K562 (cell line): Measurements from ENCODE around the gene AGXT. TPM values are rescaled to one million over a fixed set of nuclear protein-coding genes. Genes with fewer than 3 reads are reported as not detected.

Experiments used
- ATAC-seq: fragments of 200-7000 bp; cut with Tn5 transposase; 3 replicates; pipeline ENCODE4 v1.9.1; 2020; ENCODE audit warnings: moderate library complexity
- BruUV-seq: library from RNA; stranded (reverse); fragments of 400-500 nt; replicated peaks from 2 replicates; lab custom pipeline; 2021; lab: Mats Ljungman, UMichigan
- CTCF ChIA-PET: fragments of 300-600 bp; formaldehyde crosslinking; extraction: SDS; loops from one replicate; lab custom pipeline; 2021; ENCODE audit warnings: low intra/inter-chr PET ratio; lab: Yijun Ruan, JAX
- POLR2A ChIA-PET: fragments of 300-600, 350-650 bp; sonication (Branson Sonifier 250); formaldehyde crosslinking; extraction: SDS; loops from one replicate; lab custom pipeline; 2021; ENCODE audit warnings: antibody characterized with exemption, inconsistent platforms; lab: Yijun Ruan, JAX
- DNase-seq, 4 experiments: peaks; one replicate each; pipeline versions ENCODE4 v3.0.0 to v3.0.0-alpha.2; 2011 to 2018; ENCODE audit warnings: low spot score in 3 of 4, mixed read lengths in 3 of 4; ENCODE audit errors: extremely low read depth in 1 of 4
- FAIRE-seq: peaks from 2 replicates; lab custom pipeline; 2011; peaks lifted over from hg19 to GRCh38; lab: Jason Lieb, UNC
- H2AFZ ChIP-seq: 2 replicates; pipeline ENCODE4 v1.6.0; 2011; ENCODE audit warnings: low read depth, low read length, control low read depth, inconsistent platforms
- H3K27ac ChIP-seq: fragments of 200-600 bp; 3 replicates; pipeline ENCODE4 v1.8.0; 2011; ENCODE audit warnings: low read depth, mild to moderate bottlenecking, control low read depth, inconsistent platforms, low read length, moderate library complexity, mixed read lengths; ENCODE audit errors: extremely low read depth
- H3K27me3 ChIP-seq, 2 experiments: fragments of 300-600 bp in 1 of 2; 2 replicates in 1 of 2; 3 replicates in 1 of 2; pipeline versions ENCODE4 v1.6.0 to v1.8.0; 2011; ENCODE audit warnings: inconsistent platforms in 2 of 2, low read length in 2 of 2, mild to moderate bottlenecking in 1 of 2, mixed read lengths in 1 of 2, moderate library complexity in 1 of 2; ENCODE audit not compliant: control insufficient read depth in 2 of 2, insufficient read depth in 2 of 2
- H3K36me3 ChIP-seq: fragments of 300-600 bp; 3 replicates; pipeline ENCODE4 v1.8.0; 2011; ENCODE audit warnings: mild to moderate bottlenecking, low read length, inconsistent platforms; ENCODE audit not compliant: control insufficient read depth, insufficient read depth
- H3K4me1 ChIP-seq, 2 experiments: fragments of 200-600 bp in 1 of 2; replicated peaks in 1 of 2; 2 replicates in 1 of 2; 3 replicates in 1 of 2; pipeline versions ENCODE4 v1.5.1 to v1.8.0; 2011; ENCODE audit warnings: inconsistent platforms in 2 of 2, low read length in 2 of 2, mild to moderate bottlenecking in 1 of 2, mixed read lengths in 1 of 2, moderate library complexity in 1 of 2; ENCODE audit not compliant: control insufficient read depth in 2 of 2, insufficient read depth in 2 of 2
- H3K4me2 ChIP-seq: 2 replicates; pipeline ENCODE4 v1.6.1; 2011; ENCODE audit warnings: low read length, control low read depth, inconsistent platforms, mixed read lengths; ENCODE audit not compliant: insufficient read depth
- H3K4me3 ChIP-seq: fragments of 200-600 bp; sonication (generic), shearing (Covaris generic); 2 replicates; pipeline ENCODE4 v1.5.1; 2016; ENCODE audit warnings: control low read depth, inconsistent platforms
- H3K79me2 ChIP-seq: fragments of 200-600 bp; 3 replicates; pipeline ENCODE4 v1.8.0; 2011; ENCODE audit warnings: low read length, inconsistent platforms; ENCODE audit not compliant: control insufficient read depth, insufficient read depth
- H3K9ac ChIP-seq, 2 experiments: 2 replicates each; pipeline versions ENCODE4 v1.6.0 to v1.6.1; 2011; ENCODE audit warnings: low read depth in 2 of 2, low read length in 2 of 2, control low read depth in 1 of 2, inconsistent platforms in 1 of 2, mild to moderate bottlenecking in 1 of 2, mixed read lengths in 1 of 2; ENCODE audit not compliant: insufficient read depth in 1 of 2
- H3K9me1 ChIP-seq: one replicate; pipeline ENCODE4 v1.6.0; 2011; ENCODE audit warnings: inconsistent platforms, mild to moderate bottlenecking, low read length, moderate library complexity; ENCODE audit not compliant: control insufficient read depth, insufficient read depth
- H3K9me3 ChIP-seq: replicated peaks from 2 replicates; pipeline ENCODE4 v1.5.1; 2011; ENCODE audit warnings: low read depth, low read length, inconsistent platforms; ENCODE audit not compliant: control insufficient read depth, insufficient read depth
- H4K20me1 ChIP-seq: replicated peaks from 2 replicates; pipeline ENCODE4 v1.6.1; 2011; ENCODE audit warnings: low read length, inconsistent platforms, mixed read lengths; ENCODE audit not compliant: control insufficient read depth, insufficient read depth
- HDGF ChIP-seq: fragments of 450-650 bp; IDR thresholded peaks from 2 replicates; pipeline ENCODE4 v1.6.1; 2016
- NCOA6 ChIP-seq: fragments of 450-650 bp; IDR thresholded peaks from 2 replicates; pipeline ENCODE4 v1.6.1; 2017; ENCODE audit warnings: mild to moderate bottlenecking
- POLR2AphosphoS2 ChIP-seq: IDR thresholded peaks from 2 replicates; pipeline ENCODE4 v1.6.1; 2012; ENCODE audit warnings: low read length, improper control_type of control experiment
- POLR2AphosphoS5 ChIP-seq: IDR thresholded peaks from 2 replicates; pipeline ENCODE4 v1.6.1; 2011; ENCODE audit warnings: mild to moderate bottlenecking, low read depth, low read length, moderate library complexity; ENCODE audit not compliant: control insufficient read depth, insufficient read depth
- SP2 ChIP-seq: IDR thresholded peaks from 2 replicates; pipeline ENCODE4 v1.6.1; 2011; ENCODE audit warnings: mild to moderate bottlenecking, low read depth, low read length, moderate library complexity; ENCODE audit not compliant: poor library complexity, severe bottlenecking; ENCODE audit errors: extremely low read depth
- TSC22D4 ChIP-seq: fragments of 450-650 bp; IDR thresholded peaks from 2 replicates; pipeline ENCODE4 v1.6.1; 2016; ENCODE audit warnings: missing genetic modification characterization, missing biosample characterization, control low read depth
- ZBTB7A ChIP-seq: IDR thresholded peaks from 2 replicates; pipeline ENCODE4 v1.6.1; 2011; ENCODE audit warnings: low read depth, mild to moderate bottlenecking, low read length, moderate library complexity, borderline replicate concordance; ENCODE audit not compliant: control insufficient read depth
- ZNF280A ChIP-seq: fragments of 450-650 bp; IDR thresholded peaks from 2 replicates; pipeline ENCODE4 v1.6.1; 2018; ENCODE audit warnings: mild to moderate bottlenecking, low read depth; ENCODE audit not compliant: partially characterized antibody
- ZNF561 ChIP-seq: fragments of 450-650 bp; formaldehyde crosslinking; conservative IDR thresholded peaks from 2 replicates; pipeline ENCODE4 v1.4.0; 2020; ENCODE audit warnings: mild to moderate bottlenecking, moderate library complexity
- ZNF644 ChIP-seq: fragments of 200-800 bp; sonication (Bioruptor generic); IDR thresholded peaks from 2 replicates; pipeline ENCODE4 v1.6.1; 2016; ENCODE audit warnings: low read depth, missing genetic modification characterization, missing compliant biosample characterization
- WGBS: fragments of 100-300 bp; shearing (Covaris generic); methylation state at CpG from one replicate; pipeline ENCODE4 v1.1.6; 2016; ENCODE audit warnings: low coverage, mixed read lengths; ENCODE audit not compliant: insufficient coverage; ENCODE audit errors: missing lambda C conversion rate; 5-methylcytosine and 5-hydroxymethylcytosine counted together
- in situ Hi-C: fragments of 300-500 bp; cut with MboI; formaldehyde crosslinking; loops from 4 replicates; pipeline ENCODE4 v1.15.0; 2018; ENCODE audit warnings: inconsistent platforms, mixed read lengths
- intact Hi-C: fragments of 100-400 bp; cut with micrococcal nuclease; formaldehyde crosslinking; loops from 2 replicates; pipeline ENCODE4 v1.14.2; 2022
- polyA plus RNA-seq, 8 experiments: library from polyadenylated mRNA; depleted of rRNA in 4 of 8; stranded (reverse) in 5 of 8; unstranded in 3 of 8; fragments of >200 nt; fragmentation: Nextera tagmentation in 2 of 8; fragmentation: Illumina TruSeq in 1 of 8; extraction: Ambion mirVana in 2 of 8; extraction: Trizol in 1 of 8; gene quantifications; 2 replicates each; pipeline versions ENCODE4 v1.2.1 to v1.2.3, GENCODE V29; 2011 to 2014; ENCODE audit warnings: inconsistent platforms in 1 of 8, missing spikeins in 1 of 8
- total RNA-seq, 7 experiments: library from RNA; depleted of rRNA in 6 of 7; stranded (reverse); fragments of >200 nt in 6 of 7; fragmentation: Illumina TruSeq in 2 of 7; extraction: Trizol in 2 of 7; gene quantifications; 2 replicates each; pipeline versions ENCODE4 v1.2.1 to v1.2.3, GENCODE V29; 2011 to 2021; ENCODE audit warnings: low replicate concordance in 1 of 7
- TF ChIP-seq, protein P1 (sequence below): fragments of 250-450 bp; sonication (Bioruptor Pico); IDR thresholded peaks from 2 replicates; pipeline ENCODE4 v1.8.0; 2021; ENCODE audit warnings: mild to moderate bottlenecking, moderate library complexity

The AGXT gene
- total and polyA plus RNA-seq, 9 of the 15 experiments (the other 6 are each of a cell fraction or from before 2014, with no cell fraction given): 0.18 TPM; not detected in 8

- peaks cover 0 to 6% of the 10 kb centered on the region in 2 experiments; a peak in 2 of 5 replicates for H3K4me1 ChIP-seq
- H3K27ac ChIP-seq: no peak overlapping the region
- no TSS peak for BruUV-seq
- H2AFZ ChIP-seq: no peak overlapping the region
- FAIRE-seq (no peak), ATAC-seq (no peak)
- no peak overlapping the region for H3K9ac ChIP-seq
- in situ Hi-C loops: no loop called here
- no peaks in the 10 kb centered on the region for H3K36me3 ChIP-seq
- H3K4me2 ChIP-seq: no peak overlapping the region
- ChIA-PET CTCF (no interaction called here), POLR2A (interaction anchor here (0.6 kb wide), 1 partner anchor 218 kb away, joined by 5 read pairs; no protein-coding TSS in a partner anchor)
- 0% methylated on average over 8 of the region's 17 CpGs for WGBS
- 0 out of 2 replicates have a peak, but pooled peaks cover 7% of the 10 kb centered on the region for H4K20me1 ChIP-seq
- no peaks in the 10 kb centered on the region for H3K79me2 ChIP-seq
- no peaks in the 10 kb centered on the region for H3K9me3 ChIP-seq
- no peaks in the 10 kb centered on the region for H3K9me1 ChIP-seq
- H3K4me3 ChIP-seq: no peak overlapping the region
- peaks cover 0 to 47% of the 10 kb centered on the region in 2 experiments; a peak in 3 of 5 replicates for H3K27me3 ChIP-seq
- TF ChIP-seq, protein P1, sequence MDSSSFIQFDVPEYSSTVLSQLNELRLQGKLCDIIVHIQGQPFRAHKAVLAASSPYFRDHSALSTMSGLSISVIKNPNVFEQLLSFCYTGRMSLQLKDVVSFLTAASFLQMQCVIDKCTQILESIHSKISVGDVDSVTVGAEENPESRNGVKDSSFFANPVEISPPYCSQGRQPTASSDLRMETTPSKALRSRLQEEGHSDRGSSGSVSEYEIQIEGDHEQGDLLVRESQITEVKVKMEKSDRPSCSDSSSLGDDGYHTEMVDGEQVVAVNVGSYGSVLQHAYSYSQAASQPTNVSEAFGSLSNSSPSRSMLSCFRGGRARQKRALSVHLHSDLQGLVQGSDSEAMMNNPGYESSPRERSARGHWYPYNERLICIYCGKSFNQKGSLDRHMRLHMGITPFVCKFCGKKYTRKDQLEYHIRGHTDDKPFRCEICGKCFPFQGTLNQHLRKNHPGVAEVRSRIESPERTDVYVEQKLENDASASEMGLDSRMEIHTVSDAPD (CRISPR knock-in tag): no peak
- TF ChIP-seq ZBTB7A: no peak
- TF ChIP-seq POLR2AphosphoS2: no peak
- TF ChIP-seq HDGF: no peak
- TF ChIP-seq ZNF280A: no peak
- no peak for TF ChIP-seq TSC22D4 (tag)
- TF ChIP-seq SP2: no peak
- no peak for TF ChIP-seq ZNF644 (tag)
- TF ChIP-seq ZNF561 (CRISPR knock-in tag): no peak
- no peak for TF ChIP-seq POLR2AphosphoS5
- TF ChIP-seq NCOA6: no peak
- TF ChIP-seq, all 486 proteins: peak for 0
- intact Hi-C loops: no loop called here
- DNase-seq: no peak
Measured at GRCh38 chr2:240898108-240898730, 29.6 kb downstream of the AGXT start.
